NCI-H128 (cell line): ENCODE measurements around the gene FIBIN.
"Not testable (repeated sequence)": the region's sequence is repeated elsewhere in the genome, so short reads cannot be mapped to it uniquely, and the experiment has no call there.

Experiments
- DNase-seq: peaks from one replicate; lab custom pipeline; 2025; ENCODE audit not compliant: unreplicated experiment; lab: John Stamatoyannopoulos, UW

Gene FIBIN

DNA sequence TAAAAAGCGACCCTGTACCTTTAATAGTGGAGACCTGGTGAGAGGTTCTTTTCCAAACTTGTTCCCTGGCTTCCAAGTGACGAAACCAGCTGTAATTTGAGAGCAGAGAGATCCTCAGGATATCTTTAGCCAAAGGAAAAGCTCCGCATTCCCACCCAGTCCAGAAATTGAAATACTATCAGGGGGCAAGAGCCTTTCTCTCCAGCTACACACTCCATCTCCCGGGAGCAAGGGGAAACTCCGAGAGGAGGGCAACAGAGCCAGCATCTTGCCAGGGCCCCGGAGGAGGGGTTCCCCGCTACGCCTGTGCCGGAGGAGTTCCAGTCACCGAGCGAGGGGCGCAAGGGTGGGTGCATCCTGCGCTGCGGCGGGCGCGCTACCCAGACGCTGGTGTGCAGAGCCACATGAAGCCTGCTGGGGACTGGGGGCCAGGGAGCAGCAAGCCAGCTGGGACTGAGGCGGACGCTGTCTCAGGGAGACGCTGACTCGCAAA, at the start of gene FIBIN:
TSS of gene FIBIN (plus strand) at position 148 of the 493 bp plus-strand sequence. CDS start 415 bp downstream, outside the sequence.
- DNase-seq: no peak

DNA sequence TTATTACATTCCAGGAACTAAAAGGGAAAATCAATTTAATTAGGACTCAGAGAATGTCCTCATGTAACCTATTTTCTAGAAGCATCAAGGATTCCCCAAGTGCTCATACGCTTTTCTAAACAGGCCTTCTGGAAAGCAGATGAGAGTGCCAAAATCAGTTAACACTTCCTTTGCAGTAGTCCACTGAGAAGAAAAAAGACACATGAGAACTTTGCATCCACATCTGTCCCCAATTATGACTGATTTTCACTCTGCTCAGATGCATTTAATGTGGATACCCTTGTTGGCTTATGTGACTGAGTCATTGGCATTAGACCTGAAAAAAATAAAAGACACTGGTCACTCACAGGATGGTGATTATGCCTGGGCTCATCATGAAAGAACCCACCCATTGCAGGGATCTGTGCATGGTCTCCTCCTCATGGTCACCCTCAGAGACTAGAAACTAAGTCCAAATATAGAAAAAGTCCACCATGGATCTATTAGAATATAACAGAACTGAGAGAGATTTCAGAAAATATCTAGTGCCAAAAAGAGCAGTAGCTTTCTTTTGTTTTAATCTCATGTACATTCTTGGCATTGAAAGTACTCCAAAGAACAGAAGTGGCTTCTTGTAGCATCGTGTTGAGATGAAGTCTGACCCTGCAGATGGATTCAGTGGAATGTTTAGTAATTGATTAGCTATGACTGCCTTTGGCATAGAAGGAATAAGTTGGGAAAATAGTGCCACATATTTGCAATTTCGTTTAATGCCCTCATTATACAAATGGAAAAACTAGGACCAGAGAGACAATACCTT, 48.8 kb upstream of the FIBIN start:
- no peak for DNase-seq

DNA sequence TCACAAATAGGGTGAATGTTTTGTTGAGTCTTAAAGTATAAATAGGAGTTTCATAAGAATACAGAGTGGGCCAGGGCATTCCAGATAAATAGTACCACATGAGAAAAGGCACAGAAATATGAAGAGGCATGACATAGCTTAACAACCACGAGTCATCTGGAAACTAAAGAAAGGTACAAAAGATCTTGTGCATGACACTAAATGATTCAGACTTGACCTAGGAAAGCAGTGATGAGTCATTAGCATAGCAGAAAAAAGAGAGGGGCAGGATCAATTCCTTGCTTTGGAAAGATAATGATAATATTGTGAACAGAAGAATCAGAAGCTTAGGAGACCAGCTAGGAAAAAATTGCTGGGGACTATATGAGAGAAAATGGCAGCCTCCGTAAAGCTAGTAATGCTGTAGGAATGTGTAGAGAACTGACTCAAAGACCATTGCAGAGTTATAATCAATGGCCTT, 47.6 kb upstream of the FIBIN start:
- no peak for DNase-seq

DNA sequence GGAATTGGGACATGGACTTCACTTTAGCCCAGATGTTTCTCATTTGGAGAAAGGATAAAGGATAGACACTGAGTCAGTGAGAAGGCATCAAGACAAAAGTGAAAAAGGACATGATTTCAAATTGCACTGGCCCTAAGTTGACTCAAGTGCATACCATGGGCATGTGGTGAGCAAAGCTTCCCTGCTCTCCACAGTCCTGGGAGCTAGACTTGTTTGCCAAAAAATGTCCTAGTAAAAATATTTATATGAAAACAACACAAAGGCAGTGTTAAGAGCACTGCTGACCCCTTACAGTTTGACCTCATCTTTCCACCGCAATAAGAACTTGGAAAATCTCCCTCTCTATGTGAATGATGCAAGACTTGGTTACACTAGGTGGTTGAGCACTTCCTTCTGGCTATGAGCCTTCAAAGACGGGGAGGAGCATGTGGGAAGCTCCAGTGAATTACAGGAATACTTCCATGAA, 46.5 kb upstream of the FIBIN start:
- no peak for DNase-seq

DNA sequence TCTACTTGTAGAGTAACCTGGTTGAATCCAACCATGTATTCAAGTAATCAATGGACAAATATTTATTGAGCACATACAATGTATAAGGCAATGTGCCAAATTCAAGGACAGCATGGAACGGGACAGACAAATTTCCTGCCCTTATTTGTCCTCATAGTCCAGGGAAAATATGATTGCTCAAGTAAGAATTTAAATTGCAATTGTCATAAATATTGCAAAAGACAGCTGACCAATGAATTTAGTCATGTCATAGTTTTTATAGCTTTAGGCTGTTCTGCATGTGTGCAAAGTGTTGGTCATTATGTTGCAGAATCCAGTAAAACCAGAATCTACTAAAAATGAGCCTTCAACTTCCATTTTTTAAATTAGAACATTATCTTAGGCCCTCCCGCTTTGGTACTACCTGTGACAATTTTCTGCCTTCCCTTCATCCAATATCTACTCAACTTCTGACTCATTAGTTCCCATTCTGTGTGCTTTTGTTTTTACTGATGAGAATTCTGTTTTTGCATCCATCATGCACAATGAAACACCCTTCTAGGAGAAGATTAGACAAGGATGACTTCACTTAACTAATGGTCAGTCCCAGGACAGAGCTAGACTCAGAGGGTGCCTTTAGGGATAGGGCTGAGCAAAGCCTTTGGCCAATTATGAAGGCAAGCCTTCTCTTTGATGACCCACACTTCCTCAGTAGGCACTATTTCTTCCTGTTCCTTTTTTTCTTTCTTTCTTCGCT, 45.8 kb upstream of the FIBIN start:
- no peak for DNase-seq

DNA sequence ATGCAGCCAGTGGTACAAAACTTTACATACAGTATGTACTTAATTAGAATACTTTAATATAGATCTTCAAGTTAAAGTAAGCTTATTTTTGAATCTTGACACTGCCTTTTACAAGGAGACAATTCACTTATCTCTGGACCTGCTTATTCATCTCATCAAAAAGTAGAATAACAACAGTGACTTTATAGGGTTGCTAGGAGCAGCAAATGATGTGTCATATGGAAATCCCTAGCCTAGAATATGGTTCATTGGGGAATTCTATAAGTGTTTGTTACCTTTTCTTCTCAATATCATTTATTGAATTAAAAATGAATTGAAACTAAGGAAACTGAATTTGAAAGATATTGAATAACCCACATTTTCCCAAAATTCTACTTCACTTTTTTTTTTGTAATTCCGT, 45.0 kb upstream of the FIBIN start:
- no peak for DNase-seq

DNA sequence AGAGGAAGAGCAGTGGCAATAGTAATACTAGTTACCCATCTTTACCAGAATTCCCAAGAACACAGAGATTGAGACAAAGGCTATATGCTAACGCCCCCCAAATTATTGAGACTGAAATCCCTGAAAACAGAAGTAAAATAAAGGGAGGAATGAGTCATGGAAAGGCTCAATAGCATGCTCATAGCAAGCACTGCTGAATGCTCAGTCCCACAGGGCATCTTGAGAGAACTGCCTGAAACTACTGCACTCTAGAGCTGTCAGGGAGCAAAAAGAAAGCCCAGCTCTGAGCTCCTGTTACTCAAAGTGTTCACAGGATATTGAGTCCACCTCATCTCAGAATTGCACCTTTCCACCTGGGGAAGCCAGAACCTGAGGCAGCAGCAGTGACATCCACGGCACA, 44.1 kb upstream of the FIBIN start:
- DNase-seq: no peak

DNA sequence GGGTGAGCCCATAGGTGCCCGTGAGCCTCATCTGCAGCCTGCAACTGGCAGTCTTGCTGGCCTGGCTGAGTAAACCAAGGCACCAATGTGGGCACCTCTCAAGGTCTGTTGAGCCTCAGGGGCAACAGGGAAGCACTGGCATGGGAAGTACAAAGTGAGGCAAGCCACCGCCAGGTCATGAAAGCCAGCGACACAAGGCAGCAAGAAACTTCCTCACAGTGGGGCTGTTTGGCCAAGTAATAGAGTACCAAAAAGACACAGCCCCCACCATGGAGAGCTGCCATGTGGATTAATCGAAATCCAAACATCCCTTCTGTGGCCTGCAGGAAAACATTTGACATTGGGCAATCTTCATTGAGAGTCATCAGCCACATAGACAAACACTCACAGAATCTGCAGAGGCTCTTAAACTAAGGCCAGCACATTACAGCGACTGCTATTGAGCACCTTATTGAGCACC, 43.6 kb upstream of the FIBIN start:
- no peak for DNase-seq

DNA sequence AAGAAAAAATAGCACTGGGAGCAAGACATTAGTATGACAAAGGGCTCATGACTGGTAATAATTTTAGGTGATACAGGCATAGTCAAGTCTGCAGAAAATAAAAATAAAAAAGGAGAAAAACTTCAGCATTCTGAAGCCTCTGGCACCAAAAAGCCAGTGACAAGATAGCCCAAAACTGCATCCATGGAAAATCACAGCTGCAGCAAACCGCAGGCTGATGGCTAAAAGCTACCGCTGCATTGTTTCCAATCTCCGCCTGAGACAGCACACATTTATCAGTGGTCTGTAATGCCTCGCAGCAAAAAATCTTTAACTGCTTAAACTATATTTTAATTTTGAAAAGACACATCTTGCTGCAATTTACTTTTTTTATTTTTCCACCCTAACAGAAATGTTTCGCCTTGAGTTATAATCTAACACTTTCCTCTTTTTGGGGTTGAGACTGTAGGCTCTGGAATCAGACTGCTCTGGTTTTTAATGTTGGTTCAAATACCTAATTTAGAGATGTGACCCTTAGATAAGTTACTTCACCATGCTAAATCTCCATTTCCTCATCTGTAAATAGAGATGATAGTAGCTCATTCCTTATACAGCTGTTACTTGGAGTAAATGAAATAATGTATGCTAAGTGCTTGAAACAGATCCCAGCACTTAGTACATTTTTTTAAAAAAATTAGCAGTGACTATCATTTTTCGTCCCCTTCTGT, 42.0 kb upstream of the FIBIN start:
- no peak for DNase-seq

DNA sequence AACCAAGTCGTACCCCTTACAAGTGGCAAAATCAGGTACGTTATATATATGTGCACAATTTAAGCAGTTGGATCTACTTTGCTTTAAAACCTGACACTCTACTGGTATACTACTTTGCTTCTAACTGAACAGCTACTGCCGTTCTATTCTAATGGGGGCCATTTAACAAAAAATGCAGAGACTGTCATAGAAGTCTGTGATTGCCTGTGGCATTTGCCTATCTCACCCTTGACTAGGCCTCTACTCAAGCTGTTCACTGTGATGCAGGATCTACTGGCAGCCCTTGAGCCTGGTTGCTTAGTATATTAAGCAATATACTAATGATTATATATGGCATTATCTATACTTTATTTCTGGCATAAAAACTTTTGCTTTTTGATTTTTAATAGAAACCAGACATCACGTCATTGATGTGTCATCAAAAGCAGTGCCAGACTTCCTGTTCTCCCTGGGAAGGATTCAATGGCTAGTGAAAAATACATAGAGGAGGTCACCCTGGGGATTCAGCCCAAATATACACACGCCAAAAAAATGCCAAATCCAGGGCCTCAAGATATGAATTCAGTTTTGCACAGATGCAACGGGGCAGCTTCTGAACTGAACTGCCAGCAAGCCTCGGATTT, 40.0 kb upstream of the FIBIN start:
- no peak for DNase-seq

DNA sequence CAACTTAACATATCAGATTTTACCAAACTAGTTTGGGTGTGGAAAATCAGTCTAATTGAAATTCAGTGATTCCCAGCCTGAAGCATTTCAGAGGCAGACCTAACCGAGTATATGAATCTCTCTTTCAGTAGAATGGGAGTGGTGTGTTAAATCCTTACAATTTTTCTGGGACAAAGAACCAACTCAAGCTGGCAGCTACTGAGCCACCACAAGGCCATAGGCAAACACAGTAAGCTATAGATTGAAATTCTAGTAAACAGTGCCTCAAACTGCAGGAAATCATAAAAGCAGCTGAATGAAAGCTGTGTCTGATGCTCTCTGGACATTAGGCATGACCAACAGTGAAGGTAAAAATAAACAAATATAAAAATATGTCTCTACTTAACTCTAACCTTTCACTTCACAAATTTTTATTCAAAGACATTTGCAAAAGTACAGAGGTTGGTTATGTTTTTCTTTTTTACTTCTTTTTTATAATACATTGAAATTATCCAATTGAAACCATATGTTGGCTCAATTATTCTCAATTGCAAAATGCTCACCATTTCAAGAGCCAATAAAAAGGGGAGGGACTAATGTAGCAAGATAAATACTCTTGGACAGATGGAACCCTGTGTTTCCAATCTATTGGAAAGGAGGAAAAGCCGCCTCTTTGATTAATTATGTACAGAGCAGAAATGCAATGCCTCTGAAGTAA, 35.8 kb upstream of the FIBIN start:
- DNase-seq: no peak

DNA sequence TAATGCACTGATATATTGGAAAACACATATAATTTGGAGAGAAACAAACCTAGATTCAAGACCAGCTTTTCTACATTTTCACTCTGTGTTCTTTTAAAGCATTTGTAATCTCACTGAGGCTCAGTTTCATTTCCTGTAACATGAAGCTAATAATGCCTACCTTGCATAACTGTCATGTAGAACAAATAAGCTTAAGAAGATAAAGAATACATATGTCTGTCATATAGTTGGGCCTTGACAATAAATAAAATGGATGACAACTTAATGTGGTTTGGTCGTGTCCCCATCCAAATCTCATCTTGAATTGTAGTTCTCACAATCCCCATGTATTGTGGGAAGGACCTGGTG, 35.2 kb upstream of the FIBIN start:
- DNase-seq: no peak

DNA sequence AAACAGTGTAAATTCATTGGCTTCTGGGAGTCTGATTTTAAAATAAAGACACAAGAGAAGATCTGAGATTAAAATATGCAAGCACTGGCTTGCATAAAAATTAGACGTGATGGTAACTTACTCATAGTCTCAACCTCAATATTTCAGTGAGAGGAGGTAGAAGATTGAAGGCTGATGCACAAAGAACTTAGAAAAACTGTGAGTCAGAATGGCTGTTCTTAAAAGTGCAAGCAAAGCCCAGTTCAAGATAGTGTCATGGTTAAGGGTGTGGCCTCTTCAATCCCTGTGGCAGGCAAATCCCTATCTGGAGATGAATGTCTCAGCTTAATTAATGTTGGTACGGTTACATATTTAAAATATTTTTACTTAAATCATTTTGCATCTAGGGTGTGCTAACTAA, 33.6 kb upstream of the FIBIN start:
- no peak for DNase-seq

DNA sequence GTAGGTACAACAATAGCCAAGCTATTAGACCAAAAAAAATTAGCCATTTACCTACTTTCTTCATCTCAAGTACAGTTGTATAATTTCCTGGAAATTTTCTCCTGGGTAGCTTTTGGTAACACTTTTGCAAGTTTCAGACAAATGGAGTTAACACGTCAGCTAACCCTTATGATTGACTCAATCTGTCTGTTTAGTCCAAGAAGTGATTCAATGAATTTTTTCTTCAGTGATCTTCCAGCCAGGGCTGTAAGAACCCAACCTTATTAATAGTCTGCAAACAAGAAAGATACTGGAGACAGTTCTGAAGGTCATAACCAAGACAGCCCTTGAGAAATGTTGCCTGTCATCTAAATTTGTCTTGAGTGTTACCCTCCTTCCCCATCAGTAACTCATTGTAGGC, 30.1 kb upstream of the FIBIN start:
- no peak for DNase-seq

DNA sequence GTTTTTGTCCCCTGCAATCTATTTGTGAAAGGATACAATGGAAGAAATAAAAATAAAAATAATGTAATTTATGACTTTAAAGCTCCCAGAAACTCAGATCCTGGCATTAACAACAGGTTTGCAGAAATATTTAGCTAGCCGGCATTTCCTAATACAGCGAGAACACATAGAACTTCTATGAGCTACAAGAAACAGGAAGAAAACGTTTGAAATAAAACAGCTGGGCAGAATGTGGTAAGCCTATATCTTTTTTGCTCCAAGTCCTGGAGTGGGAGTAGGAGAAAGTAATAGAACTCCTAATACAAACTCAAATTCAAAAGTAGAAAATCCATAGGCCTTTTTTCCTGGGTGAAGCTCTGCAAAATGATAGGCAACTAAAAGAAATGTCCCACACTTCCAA, 29.6 kb upstream of the FIBIN start:
- no peak for DNase-seq

DNA sequence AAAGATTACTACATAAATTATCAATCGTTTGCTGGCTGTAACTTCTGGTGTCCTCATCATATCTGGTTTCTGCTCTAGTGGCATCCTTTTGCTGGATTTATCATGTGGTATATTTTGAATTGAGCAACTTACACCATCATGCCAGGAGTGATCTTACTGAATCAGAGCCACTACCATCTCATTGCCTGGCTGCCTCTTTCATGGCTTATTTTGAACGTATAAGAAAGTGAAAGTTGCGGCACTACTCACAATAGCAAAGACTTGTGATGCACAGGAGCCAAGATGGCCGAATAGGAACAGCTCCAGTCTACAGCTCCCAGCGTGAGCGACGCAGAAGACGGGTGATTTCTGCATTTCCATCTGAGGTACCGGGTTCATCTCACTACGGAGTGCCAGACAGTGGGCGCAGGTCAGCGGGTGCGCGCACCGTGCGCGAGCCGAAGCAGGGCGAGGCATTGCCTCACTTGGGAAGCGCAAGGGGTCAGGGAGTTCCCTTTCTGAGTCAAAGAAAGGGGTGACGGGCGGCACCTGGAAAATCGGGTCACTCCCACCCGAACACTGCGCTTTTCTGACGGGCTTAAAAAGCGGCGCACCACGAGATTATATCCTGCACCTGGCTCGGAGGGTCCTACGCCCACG, 28.9 kb upstream of the FIBIN start:
- not testable (repeated sequence) for DNase-seq

DNA sequence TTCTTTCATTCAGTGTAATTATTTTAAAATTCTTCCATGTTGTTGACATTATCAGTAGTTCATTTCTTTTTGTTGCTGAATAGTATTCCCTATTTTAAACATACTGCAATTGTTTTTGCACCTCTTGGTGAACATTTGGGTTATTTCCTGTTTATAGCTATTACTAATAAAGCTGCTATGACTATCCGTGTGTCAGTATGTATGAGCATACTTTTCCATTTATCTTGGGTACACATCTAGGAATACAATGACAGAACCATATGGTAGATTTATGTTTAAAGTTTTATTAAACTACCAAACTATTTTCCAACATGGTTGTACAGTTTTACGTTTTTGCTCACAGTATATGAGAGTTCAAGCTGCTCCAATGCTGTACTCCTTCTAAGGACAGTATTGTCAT, 22.0 kb upstream of the FIBIN start:
- DNase-seq: no peak

DNA sequence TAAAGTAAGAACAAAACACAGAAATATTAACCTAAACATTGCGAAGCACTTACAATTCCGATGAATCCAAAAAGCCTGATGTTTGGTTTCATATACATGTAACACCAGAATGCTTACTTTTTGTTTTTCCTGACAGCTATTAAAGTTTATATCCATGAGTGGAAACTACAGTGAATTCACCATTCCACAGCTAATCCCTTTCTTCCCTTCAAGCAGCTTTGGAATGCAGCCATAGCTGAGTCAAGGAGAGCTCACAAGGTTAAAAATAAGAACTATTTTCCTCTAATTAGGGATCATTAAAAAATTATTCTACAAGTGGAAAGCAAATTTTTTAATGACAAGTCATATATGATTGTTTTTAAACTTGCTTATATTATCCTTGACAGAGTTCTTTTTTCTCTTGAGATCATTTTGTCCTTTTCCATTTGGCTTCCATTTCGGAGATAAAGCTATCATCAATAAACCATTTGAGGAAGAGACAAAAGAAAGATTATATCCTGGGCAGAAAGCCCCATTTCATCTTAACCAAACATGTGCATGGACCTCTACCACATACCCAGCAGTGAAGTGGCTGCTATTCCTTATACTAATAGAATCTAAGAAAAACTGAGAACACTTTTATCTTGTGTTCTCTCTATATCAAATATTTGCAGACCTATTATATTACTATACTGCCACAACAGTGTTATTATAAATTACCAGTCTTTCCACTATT, 19.7 kb upstream of the FIBIN start:
- no peak for DNase-seq

DNA sequence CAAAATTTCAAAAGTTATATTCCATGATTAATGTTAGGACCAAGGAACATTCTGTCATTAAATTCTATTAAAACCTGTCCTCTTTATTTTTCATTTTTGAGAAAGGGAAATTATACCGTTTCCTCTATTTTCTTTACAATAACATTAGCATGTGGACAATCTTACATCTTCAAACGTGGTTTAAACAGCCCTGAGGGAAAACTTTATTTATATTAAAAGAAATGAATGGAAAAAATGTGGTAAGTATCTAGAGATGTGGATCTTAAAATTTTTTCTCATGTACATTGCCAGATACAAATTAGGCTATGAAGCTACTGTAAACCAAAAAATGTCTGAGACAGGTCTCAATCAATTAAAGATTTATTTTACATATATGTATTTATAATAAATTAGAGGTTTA, 18.9 kb upstream of the FIBIN start:
- no peak for DNase-seq
